Adrenal gland (tissue), 12 donors: Measurements from ENCODE around the gene SIVA1. TPM values are rescaled to one million over a fixed set of nuclear protein-coding genes. Genes with fewer than 3 reads are reported as not detected.
A peak's percentile ranks its signal among the peaks of the same experiment; 100 is the strongest.

Experiments used
- DNase-seq, 7 donors: peaks; one replicate each; pipeline ENCODE4 v3.0.0-alpha.2; 2019 to 2020
- H3K27ac ChIP-seq, 5 donors: fragments of 200-600 bp; sonication (generic) in 4 of 5; 1 replicate in 3 of 5; 2 replicates in 2 of 5; pipeline versions ENCODE4 v1.5.1 to v1.8.0; 2016 to 2020; ENCODE audit warnings: mild to moderate bottlenecking in 1 of 5
- H3K27me3 ChIP-seq: fragments of 200-600 bp; 2 replicates; pipeline ENCODE4 v1.8.0; 2021
- H3K36me3 ChIP-seq, 2 donors: fragments of 200-600 bp; replicated peaks in 1 of 2; 1 replicate in 1 of 2; 2 replicates in 1 of 2; pipeline versions ENCODE4 v1.5.1 to v1.8.0; 2018 to 2022
- H3K4me1 ChIP-seq, 2 donors: fragments of 200-600 bp; replicated peaks in 1 of 2; 1 replicate in 1 of 2; 2 replicates in 1 of 2; pipeline versions ENCODE4 v1.5.1 to v1.8.0; 2018 to 2021
- H3K4me3 ChIP-seq, 4 donors: fragments of 200-600 bp; sonication (generic) in 3 of 4; one replicate each; pipeline ENCODE4 v1.5.1; 2016 to 2018
- H3K9me3 ChIP-seq, 3 donors: fragments of 200-600 bp; sonication (generic) in 1 of 3; replicated peaks in 1 of 3; 1 replicate in 2 of 3; 2 replicates in 1 of 3; pipeline versions ENCODE4 v1.5.1 to v1.8.0; 2016 to 2021
- CTCF ChIP-seq, 6 experiments: fragments of 450-650 bp in 4 of 6; fragments of 200-600 bp in 2 of 6; sonication (generic) in 1 of 6; IDR thresholded peaks; 1 replicate in 5 of 6; 2 replicates in 1 of 6; pipeline versions ENCODE4 v1.5.1 to v1.8.0; 2016 to 2021; ENCODE audit warnings: antibody characterized with exemption in 6 of 6, mild to moderate bottlenecking in 2 of 6, moderate library complexity in 1 of 6
- POLR2A ChIP-seq, 2 donors: fragments of 450-650 bp; IDR thresholded peaks; one replicate each; pipeline ENCODE4 v1.6.1; 2017; ENCODE audit warnings: antibody characterized with exemption in 2 of 2, mild to moderate bottlenecking in 2 of 2, moderate library complexity in 1 of 2
- WGBS, 4 donors: extraction: QIAGEN DNeasy Blood & Tissue Kit in 2 of 4; methylation state at CpG; one replicate each; pipeline versions ENCODE4 v1.1.5 to v1.1.7; 2013 to 2017; 5-methylcytosine and 5-hydroxymethylcytosine counted together
- intact Hi-C, 2 donors: fragments of 100-400 bp; cut with DNase I; formaldehyde crosslinking; loops; one replicate each; pipeline versions ENCODE4 v1.14.1 to v1.15.0; 2022 to 2023
- polyA plus RNA-seq, 3 donors: library from polyadenylated mRNA; stranded (reverse); fragments of 200-250 nt in 2 of 3; fragments of 350-450 nt in 1 of 3; fragmentation: Illumina TruSeq in 1 of 3; extraction: RNeasy Lipid Tissue Mini Kit (QIAGEN cat#74804) in 1 of 3; gene quantifications; one replicate each; pipeline ENCODE4 v1.2.3, GENCODE V29; 2013 to 2014
- total RNA-seq, 9 donors: library from RNA; depleted of rRNA in 4 of 9; stranded (reverse); fragments of >200 nt in 4 of 9; fragments of 120-200 nt in 1 of 9; fragmentation: NEBNext Ultra II Directional in 1 of 9; extraction: Animal tissue kit (Norgen Biotek cat#: 25700) in 1 of 9; gene quantifications; one replicate each; pipeline versions ENCODE4 v1.1.0 to v1.2.4, GENCODE V29; 2013 to 2023
- donor health status: healthy with polysubstance abuse.
- donor health status: Bipolar disorder and iron deficiency.
- donor health status: DM: yes; HTN: yes; CAD: no.
- donor health status: DM: no; HTN: no; CAD: no.
- donor health status: DM: no; HTN: no; CAD: no.
- donor health status: DM: yes; HTN: yes; CAD: no.

The SIVA1 gene
- total and polyA plus RNA-seq, 12 donors = 2.0 to 294 (median 83.2) TPM

GRCh38 chr14:104745431-104745830, 7.5 kb upstream of the SIVA1 start:
- peaks cover 0 to 6% of the 10 kb centered on the region in 2 donors for H3K4me1 ChIP-seq
- H3K27ac ChIP-seq = no peak overlapping the region
- no peak overlapping the region for H3K4me3 ChIP-seq
- TF ChIP-seq POLR2A (IDR thresholded peaks at IDR 0.05) (no peak), CTCF (IDR thresholded peaks at IDR 0.05) (no peak)
- H3K9me3 ChIP-seq = no peaks in the 10 kb centered on the region
- H3K27me3 ChIP-seq = no peaks in the 10 kb centered on the region
- DNase-seq = no peak
- WGBS, 4 donors = 87 to 92% (median 88%) methylated on average over 5 to 9 of the region's 9 CpGs
- no peaks in the 10 kb centered on the region for H3K36me3 ChIP-seq
- intact Hi-C loops = no loop called here

DNA sequence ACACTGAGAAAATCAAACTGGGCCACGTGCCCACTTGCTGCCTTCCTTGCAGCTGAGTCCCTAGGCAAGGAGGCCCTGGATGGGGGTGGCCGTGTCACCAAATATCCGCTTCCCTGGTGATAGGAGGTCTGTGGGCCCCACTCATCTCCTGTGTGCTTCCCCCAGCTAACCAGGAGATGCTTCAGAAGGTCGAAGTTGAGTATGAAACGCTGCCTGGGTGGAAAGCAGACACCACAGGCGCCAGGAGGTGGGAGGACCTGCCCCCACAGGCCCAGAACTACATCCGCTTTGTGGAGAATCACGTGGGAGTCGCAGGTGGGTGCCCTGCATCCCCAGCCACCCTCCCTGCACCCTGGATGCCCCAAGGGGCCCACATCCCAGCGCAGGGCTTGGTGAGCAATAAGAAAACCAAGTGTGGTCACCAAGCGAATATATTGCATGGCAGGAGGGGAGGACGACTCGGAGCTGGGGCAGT, 6.8 kb upstream of the SIVA1 start:
- 80 to 93% (median 89%) methylated on average over 9 to 13 of the region's 13 CpGs for WGBS, 4 donors
- Histone ChIP-seq H3K4me3 (no peak overlapping the region), H3K27me3 (no peaks in the 10 kb centered on the region), H3K27ac (peak overlapping the region in 2 of 5 donors; percentile 14 to 55), H3K36me3 (no peaks in the 10 kb centered on the region), H3K9me3 (no peaks in the 10 kb centered on the region), H3K4me1 (no peaks in the 10 kb centered on the region)
- no peak for TF ChIP-seq POLR2A (IDR thresholded peaks at IDR 0.05)
- no peak for TF ChIP-seq CTCF (IDR thresholded peaks at IDR 0.05)
- DNase-seq = no peak
- intact Hi-C loops = no loop called here

DNA sequence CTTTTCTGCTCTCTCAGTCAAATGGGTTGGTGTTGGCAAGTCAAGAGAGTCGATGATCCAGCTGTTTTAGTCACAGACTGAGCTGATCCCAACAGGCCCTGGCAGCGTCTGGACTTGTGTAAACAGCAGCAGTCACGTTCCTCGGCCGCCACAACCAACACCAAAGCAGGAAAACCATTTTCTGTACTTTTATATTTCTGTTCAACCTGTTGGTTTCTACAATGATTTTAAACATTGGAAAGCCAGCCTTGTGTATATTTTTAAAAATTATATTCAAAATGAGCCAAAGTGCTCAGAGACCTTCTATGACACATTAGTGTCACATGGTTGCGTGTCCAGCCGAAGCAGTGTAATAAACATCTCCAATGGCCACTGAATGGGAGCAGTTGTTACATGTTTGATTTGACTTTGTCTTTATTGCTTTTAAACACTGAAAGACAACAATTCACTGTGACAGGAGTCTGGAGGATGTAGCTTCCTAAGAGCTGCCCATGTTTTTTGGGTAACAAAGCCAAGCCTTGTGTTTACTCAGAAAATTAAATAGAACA, 5.9 kb upstream of the SIVA1 start:
- WGBS, 4 donors = 69 to 85% (median 80%) methylated on average over 7 of the region's 7 CpGs
- no peak overlapping the region for H3K4me3 ChIP-seq
- intact Hi-C loops = no loop called here
- no peaks in the 10 kb centered on the region for H3K27me3 ChIP-seq
- DNase-seq = no peak
- peaks cover 0 to 2% of the 10 kb centered on the region in 2 donors for H3K4me1 ChIP-seq
- H3K27ac ChIP-seq = peak overlapping the region in 2 of 5 donors; percentile 17 to 55
- no peak for TF ChIP-seq CTCF (IDR thresholded peaks at IDR 0.05)
- no peak for TF ChIP-seq POLR2A (IDR thresholded peaks at IDR 0.05)
- H3K36me3 ChIP-seq = no peaks in the 10 kb centered on the region
- no peaks in the 10 kb centered on the region for H3K9me3 ChIP-seq

- H3K4me1 ChIP-seq = peaks cover 0 to 4% of the 10 kb centered on the region in 2 donors
- TF ChIP-seq POLR2A (IDR thresholded peaks at IDR 0.05) (no peak), CTCF (IDR thresholded peaks at IDR 0.05) (no peak)
- 74 to 81% (median 77%) methylated on average over 4 to 9 of the region's 9 CpGs for WGBS, 4 donors
- H3K27ac ChIP-seq = peak overlapping the region in 2 of 5 donors; percentile 7 to 31
- H3K27me3 ChIP-seq = no peaks in the 10 kb centered on the region
- no peak for DNase-seq
- no peaks in the 10 kb centered on the region for H3K36me3 ChIP-seq
- H3K4me3 ChIP-seq = no peak overlapping the region
- no peaks in the 10 kb centered on the region for H3K9me3 ChIP-seq
- intact Hi-C loops = no loop called here
Observed at GRCh38 chr14:104747876-104748275, 5.1 kb upstream of the SIVA1 start.
